OCI-LY1 (cell line): Measurements from ENCODE around the gene RAB13.
"Not testable (repeated sequence)": the region's sequence is repeated elsewhere in the genome, so short reads cannot be mapped to it uniquely, and the experiment has no call there.

ENCODE experiments used
- H2AFZ ChIP-seq: fragments of 200-600 bp; sonication (generic), shearing (Covaris generic); 2 replicates; pipeline ENCODE4 v1.6.0; 2014; ENCODE audit warnings: antibody characterized with exemption, mild to moderate bottlenecking, low read length
- H3F3A ChIP-seq: fragments of 200-600 bp; sonication (generic), shearing (Covaris generic); 2 replicates; pipeline ENCODE4 v1.6.0; 2014; ENCODE audit warnings: mild to moderate bottlenecking, antibody characterized with exemption, low read length, moderate library complexity; ENCODE audit not compliant: insufficient read depth
- H3K27ac ChIP-seq: fragments of 200-600 bp; sonication (generic); 2 replicates; pipeline ENCODE4 v1.5.1; 2014; ENCODE audit warnings: low read length, mixed run types, mild to moderate bottlenecking, low read depth; ENCODE audit not compliant: poor library complexity, severe bottlenecking
- H3K27me3 ChIP-seq: fragments of 200-600 bp; sonication (generic); 2 replicates; pipeline ENCODE4 v1.6.0; 2014; ENCODE audit warnings: antibody characterized with exemption, mild to moderate bottlenecking, low read length, moderate library complexity; ENCODE audit not compliant: insufficient read depth
- H3K36me3 ChIP-seq: fragments of 200-600 bp; sonication (generic); 2 replicates; pipeline ENCODE4 v1.6.1; 2014; ENCODE audit warnings: mild to moderate bottlenecking, antibody characterized with exemption, low read length, moderate library complexity, mixed read lengths; ENCODE audit not compliant: insufficient read depth
- H3K4me1 ChIP-seq: fragments of 200-600 bp; sonication (generic); 2 replicates; pipeline ENCODE4 v1.5.1; 2014; ENCODE audit warnings: mild to moderate bottlenecking, low read length, moderate library complexity; ENCODE audit not compliant: insufficient read depth, severe bottlenecking
- H3K4me2 ChIP-seq: fragments of 200-600 bp; sonication (generic), shearing (Covaris generic); 2 replicates; pipeline ENCODE4 v1.6.1; 2014; ENCODE audit warnings: low read length
- H3K4me3 ChIP-seq: fragments of 200-600 bp; sonication (generic); 2 replicates; pipeline ENCODE4 v1.5.1; 2014; ENCODE audit warnings: low read length, low read depth, mild to moderate bottlenecking, mixed read lengths; ENCODE audit not compliant: poor library complexity, severe bottlenecking
- H3K79me2 ChIP-seq: fragments of 200-600 bp; shearing (Covaris generic); 2 replicates; pipeline ENCODE4 v1.6.1; 2016; ENCODE audit warnings: mixed run types, low read length, mixed read lengths; ENCODE audit not compliant: insufficient read depth
- H3K9ac ChIP-seq: fragments of 200-600 bp; sonication (generic), shearing (Covaris generic); 2 replicates; pipeline ENCODE4 v1.6.1; 2014; ENCODE audit warnings: mild to moderate bottlenecking, low read length, mixed read lengths
- H3K9me2 ChIP-seq: fragments of 200-600 bp; sonication (generic), shearing (Covaris generic); 2 replicates; pipeline ENCODE4 v1.6.1; 2014; ENCODE audit warnings: low read depth, mild to moderate bottlenecking, low read length, mixed read lengths
- H3K9me3 ChIP-seq: fragments of 200-600 bp; shearing (Covaris generic); 2 replicates; pipeline ENCODE4 v1.6.1; 2014; ENCODE audit warnings: low read length, mixed read lengths
- H4K20me1 ChIP-seq: fragments of 200-600 bp; sonication (generic), shearing (Covaris generic); 2 replicates; pipeline ENCODE4 v1.6.0; 2016; ENCODE audit warnings: mild to moderate bottlenecking, low read length; ENCODE audit not compliant: insufficient read depth
- EZH2 ChIP-seq: fragments of 200-600 bp; sonication (generic), shearing (Covaris generic); IDR thresholded peaks from 2 replicates; pipeline ENCODE4 v1.8.0; 2017; ENCODE audit warnings: borderline replicate concordance, mixed run types, mild to moderate bottlenecking, antibody characterized with exemption, low read length, moderate library complexity, mixed read lengths
- TF ChIP-seq, protein P1 (sequence below): fragments of 200-600 bp; sonication (generic), shearing (Covaris generic); IDR thresholded peaks from 2 replicates; pipeline ENCODE4 v1.5.1; 2017; ENCODE audit warnings: mild to moderate bottlenecking, antibody characterized with exemption, low read length, moderate library complexity, mixed read lengths

RAB13 gene

DNA sequence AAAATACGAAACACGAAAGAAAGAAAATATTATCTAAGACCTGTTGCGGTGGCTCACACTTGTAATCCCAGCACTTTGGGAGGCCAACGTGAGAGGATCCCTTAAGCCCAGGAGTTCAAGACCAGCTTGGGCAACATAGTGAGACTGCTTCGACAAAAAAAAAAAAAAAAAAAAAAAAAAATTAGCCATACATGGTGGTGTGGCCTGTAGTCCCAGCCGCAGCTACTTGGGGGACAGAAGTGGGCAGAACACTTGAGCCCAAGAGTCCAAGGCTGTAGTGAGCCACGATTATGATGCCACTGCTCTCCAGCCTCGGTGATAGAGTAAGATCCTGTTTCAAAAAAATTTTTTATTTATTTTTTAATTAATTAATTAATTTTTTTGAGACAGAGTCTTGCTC is 1.5 kb upstream of the RAB13 start:
- TF ChIP-seq, protein P1, sequence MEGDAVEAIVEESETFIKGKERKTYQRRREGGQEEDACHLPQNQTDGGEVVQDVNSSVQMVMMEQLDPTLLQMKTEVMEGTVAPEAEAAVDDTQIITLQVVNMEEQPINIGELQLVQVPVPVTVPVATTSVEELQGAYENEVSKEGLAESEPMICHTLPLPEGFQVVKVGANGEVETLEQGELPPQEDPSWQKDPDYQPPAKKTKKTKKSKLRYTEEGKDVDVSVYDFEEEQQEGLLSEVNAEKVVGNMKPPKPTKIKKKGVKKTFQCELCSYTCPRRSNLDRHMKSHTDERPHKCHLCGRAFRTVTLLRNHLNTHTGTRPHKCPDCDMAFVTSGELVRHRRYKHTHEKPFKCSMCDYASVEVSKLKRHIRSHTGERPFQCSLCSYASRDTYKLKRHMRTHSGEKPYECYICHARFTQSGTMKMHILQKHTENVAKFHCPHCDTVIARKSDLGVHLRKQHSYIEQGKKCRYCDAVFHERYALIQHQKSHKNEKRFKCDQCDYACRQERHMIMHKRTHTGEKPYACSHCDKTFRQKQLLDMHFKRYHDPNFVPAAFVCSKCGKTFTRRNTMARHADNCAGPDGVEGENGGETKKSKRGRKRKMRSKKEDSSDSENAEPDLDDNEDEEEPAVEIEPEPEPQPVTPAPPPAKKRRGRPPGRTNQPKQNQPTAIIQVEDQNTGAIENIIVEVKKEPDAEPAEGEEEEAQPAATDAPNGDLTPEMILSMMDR = no peak
- TF ChIP-seq EZH2 = no peak
- Histone ChIP-seq H3F3A (no peaks in the 10 kb centered on the region), H3K9ac (no peak overlapping the region), H3K27ac (peak overlapping the region; percentile 59), H3K4me1 (peaks cover 35% of the 10 kb centered on the region), H3K27me3 (no peaks in the 10 kb centered on the region), H3K4me3 (no peak overlapping the region), H3K79me2 (peaks cover 8% of the 10 kb centered on the region; the same call in 1 of the 2 replicates), H3K36me3 (peaks cover 20% of the 10 kb centered on the region), H3K9me3 (no peaks in the 10 kb centered on the region), H3K9me2 (no peaks in the 10 kb centered on the region), H3K4me2 (no peak overlapping the region), H2AFZ (no peak overlapping the region), H4K20me1 (no peaks in the 10 kb centered on the region)

DNA sequence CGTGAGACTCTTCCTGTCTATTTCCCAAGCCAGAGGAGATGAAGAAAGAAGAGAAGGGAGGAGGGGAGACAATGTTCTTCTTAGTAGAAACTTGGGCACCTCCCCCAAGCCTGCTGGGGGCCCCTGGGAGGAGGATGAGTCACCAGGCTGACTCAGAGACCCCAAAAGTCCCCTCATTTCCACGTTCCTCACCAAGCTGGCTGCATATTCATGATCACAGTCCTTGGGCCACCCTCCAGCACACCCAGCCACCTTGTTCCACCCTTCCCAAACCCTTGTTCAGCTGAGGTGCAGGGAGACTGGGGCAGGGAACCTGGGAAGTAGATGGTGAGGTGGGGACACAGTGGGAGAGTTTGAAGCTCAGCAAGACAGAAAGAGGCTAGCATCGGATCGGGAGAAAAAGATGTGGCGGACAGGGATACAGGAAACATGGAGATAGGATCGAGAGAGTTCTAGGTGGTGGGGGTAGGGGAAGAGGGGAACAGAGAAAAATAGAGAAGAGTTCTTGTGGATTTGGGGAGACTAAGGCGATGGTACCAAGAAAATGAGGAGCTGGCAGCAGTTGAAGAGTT is 712 bp downstream of the RAB13 start:
- Histone ChIP-seq H2AFZ (no peak overlapping the region), H3K9me3 (no peaks in the 10 kb centered on the region), H3K27me3 (no peaks in the 10 kb centered on the region), H3K4me3 (no peak overlapping the region), H3K4me2 (no peak overlapping the region), H3K79me2 (no peaks in the 10 kb centered on the region), H4K20me1 (no peaks in the 10 kb centered on the region), H3F3A (no peaks in the 10 kb centered on the region), H3K27ac (no peak overlapping the region), H3K9me2 (no peaks in the 10 kb centered on the region), H3K9ac (no peak overlapping the region), H3K4me1 (peaks cover 19% of the 10 kb centered on the region), H3K36me3 (no peaks in the 10 kb centered on the region)
- no peak for TF ChIP-seq EZH2
- TF ChIP-seq, protein P1 = no peak

DNA sequence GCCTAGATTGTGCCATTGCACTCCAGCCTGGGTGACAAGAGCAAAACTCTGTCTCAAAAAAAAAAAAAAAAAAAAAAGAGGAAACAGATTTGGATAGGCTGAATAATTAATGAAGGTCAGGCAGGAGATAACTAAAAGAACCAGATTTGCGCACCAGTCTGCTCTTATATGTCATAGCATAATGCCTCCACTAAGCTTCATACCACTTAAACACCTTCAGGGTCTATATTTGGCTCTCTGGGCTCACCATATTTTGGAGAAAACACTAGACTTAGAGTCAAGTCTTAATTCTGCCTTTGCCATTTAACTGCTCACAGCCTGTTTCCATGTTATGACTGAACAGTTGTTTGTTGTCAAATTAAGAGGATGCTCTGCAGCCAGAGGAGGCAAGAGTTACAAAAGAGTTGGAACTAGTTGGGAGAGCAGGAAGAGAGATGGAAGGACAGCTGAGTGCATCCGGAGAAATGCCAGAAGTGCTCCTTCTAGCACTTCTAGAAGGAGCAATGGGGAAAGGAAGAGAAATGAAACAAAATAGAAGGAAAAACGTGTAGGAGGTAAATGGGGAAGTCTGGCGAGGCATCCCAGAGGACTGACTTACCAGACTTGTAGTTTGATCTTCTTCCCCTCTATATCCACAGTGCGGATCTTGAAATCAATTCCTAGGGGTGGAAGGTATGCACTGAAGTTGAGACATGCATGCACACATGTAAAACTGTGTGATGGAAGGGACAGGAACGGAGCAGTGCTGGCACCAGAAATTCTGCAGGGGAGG is 1.8 kb downstream of the RAB13 start:
- Histone ChIP-seq H4K20me1 (no peaks in the 10 kb centered on the region), H3K27me3 (no peaks in the 10 kb centered on the region), H3K9ac (no peak overlapping the region), H2AFZ (no peak overlapping the region), H3K4me1 (peaks cover 14% of the 10 kb centered on the region), H3F3A (no peaks in the 10 kb centered on the region), H3K9me3 (no peaks in the 10 kb centered on the region), H3K9me2 (no peaks in the 10 kb centered on the region), H3K27ac (no peak overlapping the region), H3K79me2 (no peaks in the 10 kb centered on the region), H3K4me3 (no peak overlapping the region), H3K4me2 (no peak overlapping the region), H3K36me3 (no peaks in the 10 kb centered on the region)
- TF ChIP-seq, protein P1 = no peak
- no peak for TF ChIP-seq EZH2

DNA sequence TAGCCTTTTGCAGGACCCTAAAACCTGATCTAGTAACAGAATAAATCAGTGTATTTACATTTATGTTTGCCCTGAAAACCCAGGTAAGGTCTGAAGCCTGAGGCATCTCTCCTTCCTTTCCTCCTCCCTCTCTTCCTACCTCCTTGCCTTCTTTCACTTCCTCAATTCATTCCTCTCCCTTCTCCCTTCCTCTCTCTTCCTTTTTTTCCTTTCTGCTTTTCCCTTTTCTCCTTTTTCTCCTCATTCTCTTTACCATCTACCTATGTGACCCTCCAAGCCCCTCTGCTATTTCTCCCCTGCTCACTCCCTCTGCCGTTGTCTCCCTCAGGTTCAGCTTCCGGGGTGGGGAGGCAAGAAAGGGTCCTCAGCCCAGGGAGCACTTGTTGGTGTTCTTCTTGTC is 4.4 kb downstream of the RAB13 start:
- not testable (repeated sequence) for H3F3A ChIP-seq, H3K27me3 ChIP-seq, H3K36me3 ChIP-seq, H3K4me2 ChIP-seq, H2AFZ ChIP-seq, H3K27ac ChIP-seq, H3K9me3 ChIP-seq, H3K79me2 ChIP-seq, H3K9me2 ChIP-seq, H3K4me3 ChIP-seq, H4K20me1 ChIP-seq, H3K9ac ChIP-seq
- peaks cover 17% of the 10 kb centered on the region for H3K4me1 ChIP-seq

DNA sequence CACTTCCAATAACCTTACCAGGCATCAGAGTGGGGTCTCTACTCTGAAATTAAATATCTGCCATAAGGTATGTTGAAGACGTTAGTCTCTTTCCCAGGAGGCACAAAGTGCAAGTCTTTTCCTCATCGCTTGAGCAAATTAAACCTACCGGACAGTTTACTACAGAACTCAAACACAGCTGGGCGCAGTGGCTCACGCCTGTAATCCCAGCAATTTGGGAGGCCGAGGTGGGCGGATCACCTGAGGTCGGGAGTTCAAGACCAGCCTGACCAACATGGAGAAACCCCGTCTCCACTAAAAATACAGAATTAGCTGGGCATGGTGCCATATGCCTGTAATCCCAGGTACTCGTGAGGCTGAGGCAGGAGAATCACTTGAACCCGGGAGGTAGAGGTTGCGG is 7.0 kb downstream of the RAB13 start:
- H3K27ac ChIP-seq, H3K9me2 ChIP-seq, H4K20me1 ChIP-seq, H3K27me3 ChIP-seq, H2AFZ ChIP-seq, H3F3A ChIP-seq, H3K9me3 ChIP-seq, H3K4me3 ChIP-seq: not testable (repeated sequence)
- Histone ChIP-seq H3K4me1 (peaks cover 25% of the 10 kb centered on the region), H3K4me2 (peak overlapping the region; percentile 100), H3K36me3 (peaks cover 22% of the 10 kb centered on the region), H3K79me2 (peaks cover 19% of the 10 kb centered on the region), H3K9ac (peak overlapping the region; percentile 95; the same call in 1 of the 2 replicates)
